Natural killer cell (primary cell): ENCODE measurements around the gene AUTS2. TPM values are rescaled to one million over a fixed set of nuclear protein-coding genes. Genes with fewer than 3 reads are reported as not detected.

Source experiments
- ATAC-seq, 3 donors: fragments of 150-1000 bp in 2 of 3; fragments of 200-7000 bp in 1 of 3; cut with Tn5 transposase; 1 replicate in 1 of 3; 2 replicates in 2 of 3; pipeline ENCODE4 v1.10.0; 2021; ENCODE audit warnings: mild to moderate bottlenecking in 2 of 3, moderate library complexity in 2 of 3
- DNase-seq, 2 donors: peaks; one replicate each; pipeline versions ENCODE4 v3.0.0 to v3.0.0-alpha.2; 2013 to 2021; ENCODE audit warnings: mixed read lengths in 1 of 2
- H3K27ac ChIP-seq: one replicate; pipeline ENCODE4 v1.5.1; 2013; ENCODE audit warnings: mild to moderate bottlenecking, low read length
- H3K27me3 ChIP-seq: one replicate; pipeline ENCODE4 v1.6.1; 2013; ENCODE audit warnings: low read length; ENCODE audit not compliant: control insufficient read depth, insufficient read depth
- H3K36me3 ChIP-seq: one replicate; pipeline ENCODE4 v1.6.1; 2013; ENCODE audit warnings: low read length; ENCODE audit not compliant: control insufficient read depth, insufficient read depth
- H3K4me1 ChIP-seq: one replicate; pipeline ENCODE4 v1.6.1; 2013; ENCODE audit warnings: low read length; ENCODE audit not compliant: control insufficient read depth, insufficient read depth
- H3K4me3 ChIP-seq: one replicate; pipeline ENCODE4 v1.5.1; 2013; ENCODE audit warnings: low read length
- H3K9me3 ChIP-seq: one replicate; pipeline ENCODE4 v1.6.1; 2013; ENCODE audit warnings: low read length; ENCODE audit not compliant: control insufficient read depth, insufficient read depth
- H3K27ac Mint-ChIP-seq, 2 donors: one replicate each; pipeline ENCODE4 v1.8.0; 2022; ENCODE audit warnings: mild to moderate bottlenecking in 2 of 2, mixed read lengths in 2 of 2, moderate library complexity in 1 of 2
- H3K27me3 Mint-ChIP-seq, 2 donors: one replicate each; pipeline ENCODE4 v1.8.0; 2022; ENCODE audit warnings: low read depth in 2 of 2, mixed read lengths in 2 of 2
- H3K36me3 Mint-ChIP-seq: one replicate; pipeline ENCODE4 v1.8.0; 2022; ENCODE audit warnings: mixed read lengths
- H3K4me1 Mint-ChIP-seq, 2 donors: one replicate each; pipeline ENCODE4 v1.8.0; 2022; ENCODE audit warnings: mixed read lengths in 2 of 2
- H3K4me3 Mint-ChIP-seq: one replicate; pipeline ENCODE4 v1.8.0; 2022; ENCODE audit warnings: mild to moderate bottlenecking, moderate library complexity, mixed read lengths
- H3K9me3 Mint-ChIP-seq, 2 donors: one replicate each; pipeline ENCODE4 v1.8.0; 2022; ENCODE audit warnings: mixed read lengths in 2 of 2
- WGBS: methylation state at CpG from one replicate; pipeline ENCODE4 v1.1.7; 2013; ENCODE audit warnings: missing lambda C conversion rate; ENCODE audit not compliant: insufficient coverage; 5-methylcytosine and 5-hydroxymethylcytosine counted together
- intact Hi-C: fragments of 100-400 bp; cut with micrococcal nuclease; formaldehyde crosslinking; loops from one replicate; pipeline ENCODE4 v1.14.2; 2022
- total RNA-seq, 4 donors: library from RNA; stranded (reverse); fragments of 120-200 nt in 1 of 4; gene quantifications; one replicate each; pipeline versions ENCODE4 v1.2.3 to v1.2.4, GENCODE V29; 2013 to 2022
- TF ChIP-seq, protein P1 (sequence below): fragments of 200-600 bp; IDR thresholded peaks from one replicate; pipeline ENCODE4 v1.8.0; 2022; ENCODE audit warnings: antibody characterized with exemption

Gene AUTS2
- total RNA-seq, 3 donors from 2014 or later (not counting 1 experiment from before 2014, with no cell fraction given): 147 to 197 (median 155) TPM

DNA sequence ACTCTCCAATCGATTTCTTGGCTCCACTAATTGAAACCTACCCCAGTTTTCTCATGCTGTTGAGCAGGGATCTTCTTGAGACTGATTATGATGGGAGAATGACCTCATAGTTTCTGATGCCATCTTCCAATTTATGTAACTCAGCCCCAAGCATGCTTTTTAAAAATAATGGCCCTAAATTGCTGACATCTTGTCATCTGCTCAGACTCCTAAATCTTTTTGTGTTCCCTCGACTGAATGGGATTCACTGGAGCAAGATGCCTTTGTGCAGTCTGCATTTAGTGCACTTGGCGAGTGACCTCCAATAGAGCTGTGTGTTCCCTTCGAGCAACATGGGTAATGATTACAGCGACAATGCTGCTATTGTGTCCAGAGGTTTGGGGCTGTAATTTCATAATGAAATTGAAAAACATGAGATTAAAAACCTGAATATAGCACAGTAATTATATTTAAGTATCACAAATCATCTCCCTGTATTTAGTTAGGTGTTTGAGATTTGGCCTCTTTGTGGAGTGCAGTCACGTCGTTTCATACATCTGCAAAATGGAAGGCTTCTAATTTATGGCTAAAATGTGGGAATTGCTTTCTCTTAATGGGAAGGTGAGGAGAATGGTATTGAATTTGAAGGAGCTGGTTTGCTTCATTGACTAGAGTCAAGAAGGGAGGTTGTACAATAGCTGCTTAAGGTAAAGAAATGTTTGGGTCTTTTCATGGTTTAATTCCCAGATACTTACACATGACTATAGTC lies 192.9 kb downstream of the AUTS2 start:
- Mint-ChIP-seq H3K4me1 (peaks cover 11 to 21% of the 10 kb centered on the region in 2 donors), H3K4me3 (no peak overlapping the region), H3K27ac (no peak overlapping the region), H3K9me3 (no peaks in the 10 kb centered on the region), H3K36me3 (no peaks in the 10 kb centered on the region), H3K27me3 (no peaks in the 10 kb centered on the region)
- no peak for ATAC-seq
- no peaks in the 10 kb centered on the region for H3K9me3 ChIP-seq
- no peaks in the 10 kb centered on the region for H3K4me1 ChIP-seq
- no peaks in the 10 kb centered on the region for H3K36me3 ChIP-seq
- no peak overlapping the region for H3K27ac ChIP-seq
- TF ChIP-seq, protein P1, sequence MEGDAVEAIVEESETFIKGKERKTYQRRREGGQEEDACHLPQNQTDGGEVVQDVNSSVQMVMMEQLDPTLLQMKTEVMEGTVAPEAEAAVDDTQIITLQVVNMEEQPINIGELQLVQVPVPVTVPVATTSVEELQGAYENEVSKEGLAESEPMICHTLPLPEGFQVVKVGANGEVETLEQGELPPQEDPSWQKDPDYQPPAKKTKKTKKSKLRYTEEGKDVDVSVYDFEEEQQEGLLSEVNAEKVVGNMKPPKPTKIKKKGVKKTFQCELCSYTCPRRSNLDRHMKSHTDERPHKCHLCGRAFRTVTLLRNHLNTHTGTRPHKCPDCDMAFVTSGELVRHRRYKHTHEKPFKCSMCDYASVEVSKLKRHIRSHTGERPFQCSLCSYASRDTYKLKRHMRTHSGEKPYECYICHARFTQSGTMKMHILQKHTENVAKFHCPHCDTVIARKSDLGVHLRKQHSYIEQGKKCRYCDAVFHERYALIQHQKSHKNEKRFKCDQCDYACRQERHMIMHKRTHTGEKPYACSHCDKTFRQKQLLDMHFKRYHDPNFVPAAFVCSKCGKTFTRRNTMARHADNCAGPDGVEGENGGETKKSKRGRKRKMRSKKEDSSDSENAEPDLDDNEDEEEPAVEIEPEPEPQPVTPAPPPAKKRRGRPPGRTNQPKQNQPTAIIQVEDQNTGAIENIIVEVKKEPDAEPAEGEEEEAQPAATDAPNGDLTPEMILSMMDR: no peak
- 95% methylated on average over 6 of the region's 7 CpGs for WGBS
- no peak overlapping the region for H3K4me3 ChIP-seq
- no peak for DNase-seq
- intact Hi-C loops: no loop called here
- no peaks in the 10 kb centered on the region for H3K27me3 ChIP-seq

DNA sequence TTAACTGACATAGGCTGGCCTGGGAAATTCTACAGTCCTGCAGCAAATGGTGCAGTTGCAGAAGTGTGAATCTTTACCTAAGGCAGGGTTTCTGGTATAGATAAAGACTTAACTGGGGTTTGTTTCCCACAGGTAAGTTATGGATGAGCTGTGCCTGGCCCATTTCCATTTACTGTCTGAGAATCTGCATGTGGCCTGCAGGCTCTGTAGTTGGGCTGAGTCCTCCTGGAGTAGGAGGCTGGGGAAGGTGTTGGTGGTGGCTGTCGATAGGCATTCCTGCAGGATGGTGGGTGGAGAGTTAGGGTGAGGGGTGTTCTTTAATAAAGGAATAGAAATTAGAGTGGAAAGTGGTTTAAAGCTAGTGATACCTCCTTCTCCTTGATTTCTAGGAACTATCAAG lies 193.5 kb downstream of the AUTS2 start:
- Histone ChIP-seq H3K36me3 (no peaks in the 10 kb centered on the region), H3K27me3 (no peaks in the 10 kb centered on the region), H3K27ac (no peak overlapping the region), H3K4me3 (no peak overlapping the region), H3K9me3 (no peaks in the 10 kb centered on the region), H3K4me1 (no peaks in the 10 kb centered on the region)
- intact Hi-C loops: no loop called here
- H3K27ac Mint-ChIP-seq: no peak overlapping the region
- peaks cover 11 to 21% of the 10 kb centered on the region in 2 donors for H3K4me1 Mint-ChIP-seq
- DNase-seq (no peak), ATAC-seq (no peak)
- H3K36me3 Mint-ChIP-seq: no peaks in the 10 kb centered on the region
- H3K9me3 Mint-ChIP-seq: no peaks in the 10 kb centered on the region
- TF ChIP-seq, protein P1: no peak
- WGBS: 94% methylated on average over 1 of the region's 1 CpG
- no peak overlapping the region for H3K4me3 Mint-ChIP-seq
- no peaks in the 10 kb centered on the region for H3K27me3 Mint-ChIP-seq

DNA sequence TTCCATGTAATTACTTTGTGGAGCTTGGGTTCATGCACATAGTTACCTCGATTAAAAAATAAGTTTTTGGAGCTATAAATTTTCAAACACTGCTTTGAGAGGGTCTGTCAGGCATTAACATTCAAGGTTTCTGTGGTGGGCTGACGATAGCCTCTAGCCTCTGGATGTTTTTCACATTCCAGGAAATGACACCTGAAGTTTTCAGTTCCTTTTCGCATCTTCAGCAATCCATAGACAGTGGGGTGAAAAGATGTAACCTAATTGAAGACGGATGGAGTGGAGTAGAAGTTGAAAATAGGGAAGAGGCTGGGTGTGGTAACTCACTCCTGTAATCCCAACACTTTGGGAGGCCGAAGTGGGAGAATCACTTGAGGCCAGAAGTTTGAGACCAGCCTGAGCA lies 197.7 kb downstream of the AUTS2 start:
- Histone ChIP-seq H3K27me3 (no peaks in the 10 kb centered on the region), H3K9me3 (no peaks in the 10 kb centered on the region), H3K4me1 (no peaks in the 10 kb centered on the region), H3K36me3 (no peaks in the 10 kb centered on the region), H3K27ac (no peak overlapping the region), H3K4me3 (no peak overlapping the region)
- Mint-ChIP-seq H3K27me3 (no peaks in the 10 kb centered on the region), H3K36me3 (no peaks in the 10 kb centered on the region), H3K4me3 (no peak overlapping the region), H3K9me3 (no peaks in the 10 kb centered on the region), H3K4me1 (peaks cover 2 to 11% of the 10 kb centered on the region in 2 donors), H3K27ac (no peak overlapping the region)
- 81% methylated on average over 5 of the region's 5 CpGs for whole genome bisulfite sequencing
- intact Hi-C loops: no loop called here
- TF ChIP-seq, protein P1: no peak
- ATAC-seq: no peak
- no peak for DNase-seq

DNA sequence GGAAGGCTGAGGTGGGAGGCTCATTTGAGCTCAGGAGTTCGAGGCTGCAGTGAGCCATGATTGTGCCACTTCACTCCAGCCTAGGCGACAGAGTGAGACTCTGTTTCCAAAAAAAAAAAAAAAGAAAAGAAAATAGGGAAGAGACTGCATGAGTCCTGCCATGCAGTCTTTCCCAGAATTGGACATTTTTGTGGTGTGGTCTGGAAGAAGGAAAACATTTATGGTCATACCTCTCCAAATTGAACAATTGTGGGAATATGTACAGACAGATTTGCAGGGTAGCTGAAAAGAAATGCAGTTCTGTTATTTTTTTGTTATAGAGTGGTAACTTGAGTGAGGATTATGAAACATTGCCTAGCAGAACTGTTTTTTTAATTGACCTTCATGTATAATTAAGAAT lies 198.1 kb downstream of the AUTS2 start:
- WGBS: 97% methylated on average over 2 of the region's 2 CpGs
- DNase-seq (no peak), ATAC-seq (no peak)
- TF ChIP-seq, protein P1: no peak
- Histone ChIP-seq H3K36me3 (no peaks in the 10 kb centered on the region), H3K27ac (no peak overlapping the region), H3K4me3 (no peak overlapping the region), H3K4me1 (no peaks in the 10 kb centered on the region), H3K9me3 (no peaks in the 10 kb centered on the region), H3K27me3 (no peaks in the 10 kb centered on the region)
- no peak overlapping the region for H3K27ac Mint-ChIP-seq
- no peaks in the 10 kb centered on the region for H3K9me3 Mint-ChIP-seq
- no peak overlapping the region for H3K4me3 Mint-ChIP-seq
- no peaks in the 10 kb centered on the region for H3K27me3 Mint-ChIP-seq
- H3K36me3 Mint-ChIP-seq: no peaks in the 10 kb centered on the region
- intact Hi-C loops: no loop called here
- H3K4me1 Mint-ChIP-seq: peaks cover under 1 to 10% of the 10 kb centered on the region in 2 donors
